Measurements from ENCODE around the gene OTOA. TPM values are rescaled to one million over a fixed set of nuclear protein-coding genes. Genes with fewer than 3 reads are reported as not detected.
"Not testable (repeated sequence)": the region's sequence is repeated elsewhere in the genome, so short reads cannot be mapped to it uniquely, and the experiment has no call there.

The OTOA gene
- total RNA-seq, 1 donor from 2014 or later = under 0.01 TPM

DNA sequence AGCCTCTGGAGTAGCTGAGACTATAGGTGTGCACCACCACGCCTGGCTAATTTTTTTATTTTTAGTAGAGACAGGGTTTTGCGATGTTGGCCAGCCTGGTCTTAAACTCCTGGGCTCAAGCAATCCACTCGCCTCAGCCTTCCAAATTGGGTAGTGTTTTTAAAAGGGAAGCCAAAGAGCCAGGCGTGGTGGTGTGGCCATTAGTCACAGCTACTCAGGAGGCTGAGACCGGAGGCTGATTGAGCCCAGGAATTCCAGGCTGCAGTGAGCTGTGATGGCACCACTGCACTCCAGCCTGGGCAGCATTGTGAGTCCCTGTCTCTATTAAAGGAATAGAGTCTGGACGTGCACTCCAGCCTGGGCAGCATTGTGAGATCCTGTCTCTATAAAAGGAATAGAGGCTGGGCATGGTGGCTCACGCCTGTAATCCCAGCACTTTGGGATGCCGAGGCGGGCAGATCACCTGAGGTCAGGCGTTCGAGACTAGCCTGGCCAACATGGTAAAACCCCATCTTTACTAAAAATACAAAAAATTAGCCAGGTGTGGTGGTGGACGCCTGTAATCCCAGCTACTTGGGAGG, 13.9 kb upstream of the OTOA start:
- Histone ChIP-seq H3K4me3 (ENCODE audit: low read length in 3 of 3) (peak overlapping the region in 1 of 3 donors; percentile 15), H3K4me1 (ENCODE audit: control insufficient read depth in 3 of 3, insufficient read depth in 3 of 3, low read length in 3 of 3) (peaks cover 8 to 13% (median 12%) of the 10 kb centered on the region in 3 donors)
- not testable (repeated sequence) for H3K9me3 ChIP-seq (ENCODE audit: control insufficient read depth in 3 of 3, low read length in 3 of 3); H3K27ac ChIP-seq (ENCODE audit: low read depth, low read length); H3K36me3 ChIP-seq (ENCODE audit: control insufficient read depth in 3 of 3, insufficient read depth in 3 of 3, low read length in 3 of 3); H3K9ac ChIP-seq (ENCODE audit: low read depth in 1 of 3, low read length in 3 of 3); H3K27me3 ChIP-seq (ENCODE audit: control insufficient read depth in 3 of 3, insufficient read depth in 3 of 3, low read length in 3 of 3)

DNA sequence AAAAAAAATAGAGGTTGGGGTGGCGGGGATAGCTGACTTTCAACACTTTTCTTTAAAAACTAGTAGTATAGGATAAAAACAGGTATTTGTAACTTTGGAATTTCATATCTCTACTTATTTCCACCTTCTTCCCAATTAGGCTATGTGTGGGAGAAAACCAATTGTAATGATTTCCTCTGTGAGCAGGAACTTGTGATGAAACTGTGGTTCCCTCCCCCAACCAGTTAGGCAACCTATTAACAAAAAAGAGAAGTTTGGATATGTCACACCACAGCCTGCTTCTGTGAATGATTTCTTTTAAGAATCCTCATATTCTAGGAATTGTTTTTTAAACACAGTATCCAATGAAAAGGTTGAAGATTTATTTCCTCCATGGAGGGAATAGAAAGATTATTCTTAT, 13.2 kb upstream of the OTOA start:
- H3K9me3 ChIP-seq (ENCODE audit: control insufficient read depth in 3 of 3, low read length in 3 of 3) = no peaks in the 10 kb centered on the region
- peaks cover 8 to 10% (median 9%) of the 10 kb centered on the region in 3 donors for H3K4me1 ChIP-seq (ENCODE audit: control insufficient read depth in 3 of 3, insufficient read depth in 3 of 3, low read length in 3 of 3)
- no peak overlapping the region for H3K27ac ChIP-seq (ENCODE audit: low read depth, low read length)
- H3K27me3 ChIP-seq (ENCODE audit: control insufficient read depth in 3 of 3, insufficient read depth in 3 of 3, low read length in 3 of 3) = no peaks in the 10 kb centered on the region
- H3K36me3 ChIP-seq (ENCODE audit: control insufficient read depth in 3 of 3, insufficient read depth in 3 of 3, low read length in 3 of 3) = peaks cover 0 to 9% (median 8%) of the 10 kb centered on the region in 3 donors
- no peak overlapping the region for H3K9ac ChIP-seq (ENCODE audit: low read depth in 1 of 3, low read length in 3 of 3)
- H3K4me3 ChIP-seq (ENCODE audit: low read length in 3 of 3) = no peak overlapping the region

GRCh38 chr16:21651515-21651914, 12.3 kb upstream of the OTOA start:
- Histone ChIP-seq H3K9me3 (ENCODE audit: control insufficient read depth in 3 of 3, low read length in 3 of 3) (no peaks in the 10 kb centered on the region), H3K36me3 (ENCODE audit: control insufficient read depth in 3 of 3, insufficient read depth in 3 of 3, low read length in 3 of 3) (peaks cover 3 to 9% (median 8%) of the 10 kb centered on the region in 3 donors), H3K4me1 (ENCODE audit: control insufficient read depth in 3 of 3, insufficient read depth in 3 of 3, low read length in 3 of 3) (peaks cover under 1 to 5% (median 5%) of the 10 kb centered on the region in 3 donors), H3K4me3 (ENCODE audit: low read length in 3 of 3) (no peak overlapping the region), H3K9ac (ENCODE audit: low read depth in 1 of 3, low read length in 3 of 3) (no peak overlapping the region), H3K27me3 (ENCODE audit: control insufficient read depth in 3 of 3, insufficient read depth in 3 of 3, low read length in 3 of 3) (no peaks in the 10 kb centered on the region), H3K27ac (ENCODE audit: low read depth, low read length) (no peak overlapping the region)

DNA sequence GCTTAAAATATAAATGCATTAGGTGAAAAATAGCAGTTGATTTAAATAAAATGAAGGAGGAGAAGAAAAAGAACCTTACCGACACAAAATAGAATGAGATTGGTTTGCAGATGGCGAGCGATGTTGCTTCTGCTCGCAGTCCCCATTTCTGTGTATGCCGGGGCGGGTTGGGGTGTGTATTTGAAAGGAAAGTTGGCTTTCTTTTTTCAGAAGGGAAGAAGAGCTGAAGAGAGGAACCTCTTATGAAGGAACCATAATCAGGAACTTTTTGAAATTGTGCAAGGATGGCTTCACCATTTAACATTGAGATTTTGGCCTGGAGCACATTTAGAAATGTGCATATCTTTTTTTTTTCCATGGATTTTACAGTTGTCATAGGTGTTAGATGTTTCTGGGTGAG, 11.3 kb upstream of the OTOA start, which contains the start of gene IGSF6:
TSS of gene IGSF6 (minus strand) at position 156 of the 400 bp plus-strand sequence. CDS start at position 146, 10 bp downstream.
- Histone ChIP-seq H3K36me3 (ENCODE audit: control insufficient read depth in 3 of 3, insufficient read depth in 3 of 3, low read length in 3 of 3) (peaks cover 3 to 8% (median 5%) of the 10 kb centered on the region in 3 donors), H3K4me1 (ENCODE audit: control insufficient read depth in 3 of 3, insufficient read depth in 3 of 3, low read length in 3 of 3) (peaks cover 0 to 7% (median 4%) of the 10 kb centered on the region in 3 donors), H3K27ac (ENCODE audit: low read depth, low read length) (no peak within 1 kb of the TSS), H3K9me3 (ENCODE audit: control insufficient read depth in 3 of 3, low read length in 3 of 3) (no peaks in the 10 kb centered on the region), H3K4me3 (ENCODE audit: low read length in 3 of 3) (no peak within 1 kb of the TSS), H3K9ac (ENCODE audit: low read depth in 1 of 3, low read length in 3 of 3) (no peak within 1 kb of the TSS), H3K27me3 (ENCODE audit: control insufficient read depth in 3 of 3, insufficient read depth in 3 of 3, low read length in 3 of 3) (no peaks in the 10 kb centered on the region)

GRCh38 chr16:21653571-21653970, 10.2 kb upstream of the OTOA start:
- no peaks in the 10 kb centered on the region for H3K27me3 ChIP-seq (ENCODE audit: control insufficient read depth in 3 of 3, insufficient read depth in 3 of 3, low read length in 3 of 3)
- no peak overlapping the region for H3K9ac ChIP-seq (ENCODE audit: low read depth in 1 of 3, low read length in 3 of 3)
- H3K9me3 ChIP-seq (ENCODE audit: control insufficient read depth in 3 of 3, low read length in 3 of 3) = no peaks in the 10 kb centered on the region
- H3K36me3 ChIP-seq (ENCODE audit: control insufficient read depth in 3 of 3, insufficient read depth in 3 of 3, low read length in 3 of 3) = peaks cover 3 to 8% (median 5%) of the 10 kb centered on the region in 3 donors
- no peak overlapping the region for H3K27ac ChIP-seq (ENCODE audit: low read depth, low read length)
- H3K4me3 ChIP-seq (ENCODE audit: low read length in 3 of 3) = no peak overlapping the region
- peaks cover 0 to 7% (median 2%) of the 10 kb centered on the region in 3 donors for H3K4me1 ChIP-seq (ENCODE audit: control insufficient read depth in 3 of 3, insufficient read depth in 3 of 3, low read length in 3 of 3)

GRCh38 chr16:21654466-21654865, 9.3 kb upstream of the OTOA start:
- H3K27ac ChIP-seq (ENCODE audit: low read depth, low read length) = no peak overlapping the region
- H3K4me1 ChIP-seq (ENCODE audit: control insufficient read depth in 3 of 3, insufficient read depth in 3 of 3, low read length in 3 of 3) = peaks cover 0 to 3% (median 2%) of the 10 kb centered on the region in 3 donors
- no peaks in the 10 kb centered on the region for H3K27me3 ChIP-seq (ENCODE audit: control insufficient read depth in 3 of 3, insufficient read depth in 3 of 3, low read length in 3 of 3)

GRCh38 chr16:21654881-21655280, 8.9 kb upstream of the OTOA start:
- Histone ChIP-seq H3K4me3 (ENCODE audit: low read length in 3 of 3) (no peak overlapping the region), H3K36me3 (ENCODE audit: control insufficient read depth in 3 of 3, insufficient read depth in 3 of 3, low read length in 3 of 3) (peaks cover 3 to 8% (median 5%) of the 10 kb centered on the region in 3 donors), H3K27ac (ENCODE audit: low read depth, low read length) (no peak overlapping the region), H3K4me1 (ENCODE audit: control insufficient read depth in 3 of 3, insufficient read depth in 3 of 3, low read length in 3 of 3) (peaks cover 0 to 3% (median 2%) of the 10 kb centered on the region in 3 donors), H3K9ac (ENCODE audit: low read depth in 1 of 3, low read length in 3 of 3) (no peak overlapping the region), H3K27me3 (ENCODE audit: control insufficient read depth in 3 of 3, insufficient read depth in 3 of 3, low read length in 3 of 3) (no peaks in the 10 kb centered on the region), H3K9me3 (ENCODE audit: control insufficient read depth in 3 of 3, low read length in 3 of 3) (no peaks in the 10 kb centered on the region)

More at GRCh38 chr16:21654466-21654865, 9.3 kb upstream of the OTOA start:
- H3K4me3 ChIP-seq (ENCODE audit: low read length in 3 of 3) = no peak overlapping the region
- H3K36me3 ChIP-seq (ENCODE audit: control insufficient read depth in 3 of 3, insufficient read depth in 3 of 3, low read length in 3 of 3) = peaks cover 3 to 8% (median 5%) of the 10 kb centered on the region in 3 donors
- H3K9ac ChIP-seq (ENCODE audit: low read depth in 1 of 3, low read length in 3 of 3) = no peak overlapping the region
- H3K9me3 ChIP-seq (ENCODE audit: control insufficient read depth in 3 of 3, low read length in 3 of 3) = no peaks in the 10 kb centered on the region

GRCh38 chr16:21656795-21657768, 6.7 kb upstream of the OTOA start:
- Histone ChIP-seq H3K9ac (ENCODE audit: low read depth in 1 of 3, low read length in 3 of 3) (no peak overlapping the region), H3K4me3 (ENCODE audit: low read length in 3 of 3) (no peak overlapping the region), H3K4me1 (ENCODE audit: control insufficient read depth in 3 of 3, insufficient read depth in 3 of 3, low read length in 3 of 3) (peaks cover 0 to 3% (median 2%) of the 10 kb centered on the region in 3 donors), H3K9me3 (ENCODE audit: control insufficient read depth in 3 of 3, low read length in 3 of 3) (no peaks in the 10 kb centered on the region), H3K36me3 (ENCODE audit: control insufficient read depth in 3 of 3, insufficient read depth in 3 of 3, low read length in 3 of 3) (peaks cover 3 to 8% (median 5%) of the 10 kb centered on the region in 3 donors), H3K27me3 (ENCODE audit: control insufficient read depth in 3 of 3, insufficient read depth in 3 of 3, low read length in 3 of 3) (no peaks in the 10 kb centered on the region), H3K27ac (ENCODE audit: low read depth, low read length) (no peak overlapping the region)

DNA sequence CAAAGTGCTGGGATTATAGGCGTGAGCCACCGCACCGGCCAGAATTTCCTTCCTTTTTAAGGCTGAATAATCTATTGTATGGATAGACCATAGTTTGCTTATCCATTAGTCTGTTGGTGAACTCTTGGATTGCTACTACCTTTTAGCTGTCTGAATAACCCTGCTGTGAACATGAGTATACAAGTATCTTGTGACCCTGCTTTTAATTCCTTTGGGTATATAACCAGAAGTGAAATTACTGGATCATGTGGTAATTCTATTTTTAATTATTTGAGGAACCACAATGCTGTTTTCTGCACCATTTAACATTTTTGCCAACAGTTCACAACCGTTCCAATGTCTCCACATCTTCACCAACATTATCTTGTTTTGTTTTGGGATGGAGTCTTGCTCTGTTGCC, 4.6 kb upstream of the OTOA start:
- no peaks in the 10 kb centered on the region for H3K9me3 ChIP-seq (ENCODE audit: control insufficient read depth in 3 of 3, low read length in 3 of 3)

More for the DNA sequence above, 4.6 kb upstream of the OTOA start:
- H3K4me1 ChIP-seq (ENCODE audit: control insufficient read depth in 3 of 3, insufficient read depth in 3 of 3, low read length in 3 of 3) = peaks cover 0 to 4% (median 3%) of the 10 kb centered on the region in 3 donors
- H3K27me3 ChIP-seq (ENCODE audit: control insufficient read depth in 3 of 3, insufficient read depth in 3 of 3, low read length in 3 of 3) = peaks cover under 1 to 4% (median 4%) of the 10 kb centered on the region in 3 donors
- H3K9ac ChIP-seq (ENCODE audit: low read depth in 1 of 3, low read length in 3 of 3) = no peak overlapping the region
- no peak overlapping the region for H3K4me3 ChIP-seq (ENCODE audit: low read length in 3 of 3)
- H3K27ac ChIP-seq (ENCODE audit: low read depth, low read length) = no peak overlapping the region
- H3K36me3 ChIP-seq (ENCODE audit: control insufficient read depth in 3 of 3, insufficient read depth in 3 of 3, low read length in 3 of 3) = peaks cover 3 to 5% (median 4%) of the 10 kb centered on the region in 3 donors

Data from skeletal muscle tissue (tissue), 4 donors.